GM19043 (cell line): ENCODE results near the gene MOCOS.

Experiments used
- ATAC-seq: cut with Tn5 transposase; IDR thresholded peaks from one replicate; pipeline ENCODE4 v1.9.1; 2021; ENCODE audit warnings: low read depth; ENCODE audit not compliant: unreplicated experiment

Gene MOCOS

GRCh38 chr18:36177913-36178312, 9.4 kb upstream of the MOCOS start:
- ATAC-seq: no peak

DNA sequence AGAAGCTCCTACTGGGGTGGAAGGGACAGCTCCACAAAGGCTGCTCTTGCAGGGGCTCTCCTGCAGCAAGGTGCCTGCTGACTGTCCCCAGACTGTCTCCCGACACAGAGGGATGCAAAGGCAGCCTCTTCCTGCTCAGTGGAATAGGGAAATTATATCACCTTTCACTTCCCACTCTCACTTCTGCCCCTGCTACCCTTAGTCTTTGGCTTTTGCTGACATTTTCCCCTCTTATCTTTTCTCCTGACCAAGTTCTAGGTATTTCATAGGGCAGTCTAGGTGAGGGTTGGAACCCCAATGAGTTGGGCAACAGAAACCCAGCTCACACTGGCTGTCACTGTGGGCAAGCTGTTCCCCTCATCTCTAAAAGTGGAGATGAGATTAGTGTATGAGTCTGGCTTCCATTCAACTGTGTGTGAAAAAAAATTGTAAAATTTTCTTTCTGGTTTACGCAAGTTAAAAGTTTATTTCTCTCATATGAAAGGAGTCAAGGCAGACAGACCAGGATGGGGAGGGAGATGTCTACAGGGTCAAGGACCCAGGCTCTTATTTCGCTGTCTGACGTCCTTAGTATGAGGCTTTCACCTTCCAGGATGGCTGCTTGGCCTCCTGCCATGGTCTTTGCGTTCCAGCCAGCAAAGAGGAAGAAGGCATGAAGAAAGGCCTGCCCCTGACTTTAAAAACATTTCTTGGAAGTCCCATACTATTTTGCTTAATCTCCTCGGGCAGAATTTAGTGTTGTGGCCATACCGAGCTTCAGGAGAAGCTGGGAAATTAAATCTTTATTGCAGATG, 7.5 kb upstream of the MOCOS start:
- ATAC-seq: no peak

DNA sequence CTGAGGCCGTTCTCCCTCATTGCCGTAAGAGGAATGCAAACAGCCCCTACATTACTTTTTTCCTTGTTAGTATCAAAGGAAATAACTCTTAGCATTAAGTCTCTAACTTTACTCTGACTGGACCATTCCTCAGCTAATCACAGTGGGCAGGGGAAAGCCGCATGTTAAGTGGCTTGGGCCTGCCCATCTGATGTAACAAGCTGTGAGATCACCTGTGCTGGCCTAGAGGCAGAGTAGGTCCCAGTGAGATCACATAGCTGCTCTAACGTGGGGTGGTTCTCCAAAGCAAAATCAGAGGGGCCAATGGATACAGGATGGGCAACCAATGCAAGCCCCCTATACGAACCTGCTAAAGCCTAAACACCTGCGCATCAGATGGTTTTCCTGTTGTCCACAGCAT, 5.9 kb upstream of the MOCOS start:
- ATAC-seq: no peak

DNA sequence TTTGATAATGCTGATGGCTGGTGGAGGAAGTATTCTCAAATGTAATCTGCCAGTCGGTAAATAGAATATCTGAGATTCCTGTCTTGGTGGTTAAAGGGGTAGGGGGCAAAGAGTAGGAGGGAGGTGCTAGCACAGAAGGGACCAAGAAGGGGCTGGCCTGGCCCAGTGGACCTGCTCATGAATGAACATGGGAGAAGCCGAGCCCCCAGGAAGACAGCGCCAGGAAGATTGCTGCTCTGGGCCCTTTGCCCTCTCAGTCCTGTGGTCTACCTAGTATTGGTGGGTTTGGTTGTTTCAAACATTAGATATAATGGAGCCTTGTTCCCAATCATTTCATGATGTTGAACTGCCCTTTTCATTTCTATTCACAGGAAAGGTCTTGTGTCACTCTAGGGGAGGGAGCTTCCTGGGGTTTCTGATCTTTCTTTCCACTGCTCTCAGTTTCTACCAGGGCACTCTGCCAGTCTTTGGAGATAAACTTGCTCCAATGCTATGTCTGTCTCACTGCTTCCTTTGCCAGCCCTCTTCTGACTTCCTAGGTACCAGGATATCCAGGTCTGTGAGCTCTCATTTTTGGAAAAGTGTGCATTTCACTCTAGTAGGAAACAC, 5.3 kb upstream of the MOCOS start:
- no peak for ATAC-seq

- ATAC-seq: no peak
Measured at GRCh38 chr18:36183033-36183432, 4.3 kb upstream of the MOCOS start.

DNA sequence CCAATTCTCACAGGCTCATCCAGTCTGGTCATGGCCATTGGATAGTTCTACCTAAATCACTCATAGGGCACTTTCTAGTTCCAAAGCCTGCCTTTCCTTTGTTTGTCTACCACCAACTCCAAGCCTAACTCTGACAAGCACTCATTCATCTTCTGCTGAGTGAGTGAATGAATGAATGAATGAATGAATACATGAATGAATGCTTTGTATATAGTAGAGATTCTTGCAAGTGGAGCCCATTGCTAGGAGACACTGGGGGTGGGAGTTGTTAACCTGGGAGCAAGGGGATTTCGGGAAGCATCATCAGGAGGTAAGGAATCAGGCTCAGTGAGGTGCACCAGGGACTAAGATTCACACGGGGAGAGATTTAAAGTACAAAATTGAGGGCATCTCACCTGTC, 3.3 kb upstream of the MOCOS start:
- ATAC-seq: no peak

- no peak for ATAC-seq
Measured at GRCh38 chr18:36185157-36185556, 2.1 kb upstream of the MOCOS start.

DNA sequence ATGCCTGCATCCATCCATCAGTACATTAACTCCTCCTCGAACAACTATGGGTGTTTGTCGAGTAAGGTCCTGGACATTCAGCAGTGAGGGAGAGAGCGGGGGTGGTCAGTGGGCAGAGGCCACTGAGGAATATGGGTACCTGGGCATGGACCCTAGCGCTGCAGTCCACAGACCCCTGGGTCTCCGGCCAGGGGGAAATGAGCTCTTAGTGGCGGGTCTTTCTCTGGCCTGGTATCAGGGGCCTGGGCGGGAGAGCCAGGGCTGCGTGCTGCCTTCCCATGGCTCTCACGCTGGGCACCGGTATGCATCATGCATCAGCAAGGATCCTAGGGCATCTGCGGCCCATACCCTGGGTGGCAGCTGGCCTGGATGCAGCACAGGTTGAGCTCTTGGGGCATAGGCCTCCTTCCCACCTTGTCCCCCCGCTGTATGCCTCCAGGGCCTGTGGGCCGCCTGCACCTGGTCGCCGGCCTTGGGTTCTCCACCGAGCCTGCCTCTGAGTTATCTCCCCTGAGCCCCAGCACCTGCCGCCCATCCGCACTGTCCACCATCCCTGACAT, 1.3 kb upstream of the MOCOS start:
- no peak for ATAC-seq

DNA sequence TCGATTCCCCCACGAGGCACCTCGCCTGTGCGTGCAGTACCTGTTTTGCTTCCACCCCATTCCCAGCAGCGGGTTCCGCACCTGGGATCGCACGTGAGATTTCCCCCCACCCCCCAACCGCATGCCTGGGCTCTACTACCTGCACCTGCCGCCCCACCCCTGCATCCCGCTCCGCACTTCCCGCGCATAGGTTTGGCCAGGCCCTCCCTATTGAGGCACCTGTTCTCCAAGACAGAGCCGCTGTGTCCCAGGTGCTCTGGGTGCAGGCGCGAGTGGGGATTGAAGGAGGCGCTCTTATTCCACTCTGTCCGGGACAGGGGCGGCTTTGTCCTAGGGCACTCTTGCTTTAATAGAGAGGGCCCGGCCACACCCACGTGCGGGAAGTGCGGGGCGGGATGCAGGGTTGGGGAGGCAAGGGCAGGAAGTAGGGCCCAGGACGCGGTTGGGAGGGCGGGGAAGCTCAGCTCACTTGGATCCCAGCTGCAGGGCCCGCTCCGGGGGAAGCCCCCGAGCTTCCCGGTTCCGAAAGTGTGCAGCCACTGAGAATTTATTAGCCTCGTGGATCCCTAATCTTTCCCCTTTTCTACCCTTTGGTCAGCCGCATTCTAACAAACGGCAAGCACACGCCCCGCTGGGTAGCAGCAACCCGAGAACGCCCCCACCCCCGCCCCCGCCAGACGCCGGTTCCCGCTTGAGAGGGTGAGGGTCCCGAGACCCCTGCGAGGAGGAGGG, 670 bp upstream of the MOCOS start:
- no peak for ATAC-seq

DNA sequence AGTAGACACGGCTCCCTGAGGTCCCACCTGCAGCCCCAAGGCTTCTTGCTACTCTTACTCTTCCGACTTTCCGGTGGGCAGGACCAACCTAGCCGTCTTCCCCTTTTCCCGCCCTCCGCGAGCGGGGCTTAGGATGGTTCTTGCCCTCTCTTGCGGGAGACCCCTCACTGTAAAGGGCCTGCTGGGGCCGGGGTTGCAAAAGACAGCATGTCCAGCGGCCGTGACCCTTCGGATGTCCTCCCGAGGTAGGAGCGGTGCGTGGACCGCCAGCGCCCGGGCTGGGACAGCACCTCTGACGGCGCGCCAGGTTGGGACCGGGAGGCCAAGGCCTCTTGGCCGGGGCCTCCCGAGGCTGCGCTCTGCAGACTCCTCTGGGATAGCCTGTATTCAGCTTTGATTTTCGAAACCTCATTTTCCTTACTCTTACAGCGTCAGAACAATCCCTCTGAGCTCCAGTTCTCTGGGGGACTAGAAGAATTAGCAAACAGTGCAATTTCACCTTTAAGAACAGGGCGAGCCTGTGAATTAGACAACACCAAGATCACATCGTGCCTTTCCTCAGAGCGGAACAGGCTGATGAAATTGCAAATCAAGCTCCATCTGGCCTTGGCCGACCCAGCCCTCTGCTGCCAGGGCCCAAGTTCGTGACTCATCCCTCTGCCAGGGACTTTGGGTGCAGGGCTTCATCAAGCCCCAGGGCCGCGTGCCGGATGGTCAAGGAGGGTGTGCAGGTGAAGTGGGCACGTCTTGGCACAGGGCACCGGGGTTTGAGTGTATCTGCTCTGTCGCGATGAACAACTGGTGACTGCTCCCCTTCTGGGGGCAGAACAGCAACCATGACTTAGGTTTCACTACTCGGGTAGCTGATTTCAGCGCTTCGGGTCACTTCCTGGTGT, 777 bp downstream of the MOCOS start:
- ATAC-seq: no peak

- no peak for ATAC-seq
Measured at GRCh38 chr18:36188916-36189315, 1.6 kb downstream of the MOCOS start.

DNA sequence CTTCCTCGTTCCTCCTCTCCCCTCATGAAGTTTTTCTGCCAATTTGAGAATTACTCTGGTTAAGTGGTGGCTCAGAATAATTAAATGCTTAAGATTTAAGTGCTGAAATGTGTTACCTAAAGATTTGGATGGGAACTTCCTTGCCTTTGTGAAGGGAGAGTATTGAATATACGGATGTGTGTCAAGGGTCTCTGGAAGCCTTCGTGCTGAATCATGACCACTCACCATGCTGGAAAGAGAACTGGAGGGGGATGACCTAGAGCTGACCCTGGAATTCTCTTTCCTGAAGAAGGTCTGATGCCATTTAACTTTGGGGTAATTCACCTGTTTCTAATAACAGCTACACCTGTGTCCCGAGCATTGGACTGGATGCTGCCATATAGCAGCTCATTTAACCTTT, 2.2 kb downstream of the MOCOS start:
- ATAC-seq: no peak

- ATAC-seq: no peak
Measured at GRCh38 chr18:36191286-36191685, 4.0 kb downstream of the MOCOS start.

- ATAC-seq: no peak
Measured at GRCh38 chr18:36191711-36192110, 4.4 kb downstream of the MOCOS start.

DNA sequence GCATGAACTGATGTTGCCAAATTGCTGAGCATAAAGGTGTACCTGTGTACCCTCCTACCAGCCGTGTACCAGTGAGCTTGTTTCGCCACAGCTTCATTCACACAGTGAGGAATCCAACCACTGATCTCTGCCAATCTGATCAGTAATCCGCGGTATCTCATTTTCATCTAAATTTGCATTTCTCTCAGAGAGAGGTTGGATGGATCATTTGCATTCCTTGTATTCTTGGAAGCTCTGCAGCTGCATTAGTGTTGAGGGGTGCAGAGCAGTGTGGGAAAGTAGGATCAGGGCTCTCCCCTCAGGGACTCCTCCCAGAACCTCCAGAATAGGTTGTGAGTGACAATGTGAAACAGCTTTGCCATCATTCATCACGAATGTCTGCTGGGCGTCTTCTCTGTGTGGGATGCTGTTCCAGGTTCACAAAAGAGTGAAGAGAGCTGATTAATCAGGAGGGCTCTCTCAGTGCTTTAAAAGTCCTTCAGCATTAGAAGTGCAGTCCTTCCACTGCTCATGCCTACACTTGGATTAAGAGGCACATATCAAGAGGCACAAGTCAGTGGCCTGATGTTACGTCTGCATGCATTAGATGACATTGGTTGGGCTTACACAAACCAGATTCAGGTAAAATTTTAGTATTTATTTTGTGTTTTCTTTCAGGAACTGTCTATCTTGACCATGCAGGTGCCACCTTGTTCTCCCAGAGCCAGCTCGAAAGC, 7.5 kb downstream of the MOCOS start:
- ATAC-seq: no peak

- ATAC-seq: no peak
Measured at GRCh38 chr18:36195427-36196122, 8.3 kb downstream of the MOCOS start.

GRCh38 chr18:36196238-36196995, 9.1 kb downstream of the MOCOS start:
- no peak for ATAC-seq

- ATAC-seq: no peak
Measured at GRCh38 chr18:36197511-36198166, 10.3 kb downstream of the MOCOS start.
